ENCODE results near the gene PAQR5.

GRCh38 chr15:69343133-69343532 lies 44.4 kb downstream of the PAQR5 start:
- TF ChIP-seq CTCF (conservative IDR thresholded peaks at IDR 0.05) (no peak), EZH2 (IDR thresholded peaks at IDR 0.05; ENCODE audit: low read depth) (no peak)
